Neural progenitor cell (in vitro differentiated cells): ENCODE measurements around the gene SPTBN5. TPM values are rescaled to one million over a fixed set of nuclear protein-coding genes. Genes with fewer than 3 reads are reported as not detected.

Source experiments
- DNase-seq: peaks from one replicate; pipeline ENCODE4 v3.0.0-alpha.2; 2016; ENCODE audit warnings: low spot score
- H2AFZ ChIP-seq: fragments of 200-600 bp; sonication (generic); replicated peaks from 2 replicates; pipeline ENCODE4 v1.6.1; 2016; ENCODE audit warnings: antibody characterized with exemption
- H3F3A ChIP-seq: fragments of 200-600 bp; sonication (generic); 2 replicates; pipeline ENCODE4 v1.6.1; 2016; ENCODE audit warnings: antibody characterized with exemption, low read depth
- H3K27ac ChIP-seq: fragments of 200-600 bp; sonication (generic); 2 replicates; pipeline ENCODE4 v1.5.1; 2016; ENCODE audit warnings: mild to moderate bottlenecking
- H3K27me3 ChIP-seq: fragments of 200-600 bp; sonication (generic); 2 replicates; pipeline ENCODE4 v1.6.1; 2016; ENCODE audit warnings: mild to moderate bottlenecking, moderate library complexity
- H3K36me3 ChIP-seq: fragments of 200-600 bp; sonication (generic); 2 replicates; pipeline ENCODE4 v1.5.1; 2016
- H3K4me1 ChIP-seq: fragments of 200-600 bp; sonication (generic); 2 replicates; pipeline ENCODE4 v1.6.1; 2016; ENCODE audit warnings: mixed run types
- H3K4me2 ChIP-seq: fragments of 200-600 bp; sonication (generic); 2 replicates; pipeline ENCODE4 v1.6.1; 2016
- H3K4me3 ChIP-seq: fragments of 200-600 bp; sonication (generic); 2 replicates; pipeline ENCODE4 v1.5.1; 2016
- H3K79me2 ChIP-seq: fragments of 200-600 bp; sonication (generic); 2 replicates; pipeline ENCODE4 v1.6.1; 2016; ENCODE audit warnings: low read depth
- H3K9ac ChIP-seq: fragments of 200-600 bp; sonication (generic); 2 replicates; pipeline ENCODE4 v1.6.1; 2016
- H3K9me3 ChIP-seq: fragments of 200-600 bp; sonication (generic); 2 replicates; pipeline ENCODE4 v1.5.1; 2016; ENCODE audit warnings: low read depth
- H4K20me1 ChIP-seq: fragments of 200-600 bp; sonication (generic); 2 replicates; pipeline ENCODE4 v1.6.1; 2016; ENCODE audit warnings: low read depth
- H3K27ac Mint-ChIP-seq: 3 replicates; pipeline ENCODE4 v1.8.0; 2021; ENCODE audit warnings: mixed read lengths
- H3K27me3 Mint-ChIP-seq: 2 replicates; pipeline ENCODE4 v1.8.0; 2022; ENCODE audit warnings: low read depth, mild to moderate bottlenecking, inconsistent platforms, moderate library complexity, mixed read lengths; ENCODE audit not compliant: insufficient read depth
- H3K36me3 Mint-ChIP-seq: 3 replicates; pipeline ENCODE4 v1.8.0; 2021; ENCODE audit warnings: mixed read lengths
- H3K4me1 Mint-ChIP-seq: 3 replicates; pipeline ENCODE4 v1.8.0; 2021; ENCODE audit warnings: mixed read lengths
- H3K4me3 Mint-ChIP-seq: 3 replicates; pipeline ENCODE4 v1.8.0; 2021; ENCODE audit warnings: mild to moderate bottlenecking, moderate library complexity, mixed read lengths
- H3K9me3 Mint-ChIP-seq: 3 replicates; pipeline ENCODE4 v1.8.0; 2020; ENCODE audit warnings: mixed read lengths
- CTCF ChIP-seq: fragments of 200-600 bp; sonication (generic); IDR thresholded peaks from 2 replicates; pipeline ENCODE4 v1.5.1; 2017; ENCODE audit warnings: antibody characterized with exemption, mild to moderate bottlenecking
- EZH2 ChIP-seq: fragments of 200-600 bp; sonication (generic); IDR thresholded peaks from 2 replicates; pipeline ENCODE4 v1.6.1; 2017; ENCODE audit warnings: antibody characterized with exemption, mild to moderate bottlenecking, moderate library complexity
- EZH2phosphoT487 ChIP-seq: fragments of 200-600 bp; sonication (generic); IDR thresholded peaks from 2 replicates; pipeline ENCODE4 v1.6.1; 2017; ENCODE audit warnings: antibody characterized with exemption
- total RNA-seq: library from RNA; depleted of rRNA; stranded (reverse); fragments of >200 nt; gene quantifications from 2 replicates; pipeline ENCODE4 v1.2.3, GENCODE V29; 2015; ENCODE audit warnings: low replicate concordance

The SPTBN5 gene
- total RNA-seq, 1 donor from 2014 or later, result not detected

GRCh38 chr15:41903782-41904181 is 9.9 kb upstream of the SPTBN5 start:
- Histone ChIP-seq H4K20me1 (peaks cover 3% of the 10 kb centered on the region), H3K4me3 (no peak overlapping the region), H3K36me3 (no peaks in the 10 kb centered on the region), H3K79me2 (no peaks in the 10 kb centered on the region), H3K4me1 (no peaks in the 10 kb centered on the region), H3K27me3 (no peaks in the 10 kb centered on the region), H2AFZ (no peak overlapping the region), H3K4me2 (no peak overlapping the region), H3F3A (peaks cover 11% of the 10 kb centered on the region), H3K9ac (no peak overlapping the region), H3K27ac (no peak overlapping the region), H3K9me3 (no peaks in the 10 kb centered on the region)
- Mint-ChIP-seq H3K4me1 (peaks cover 11% of the 10 kb centered on the region), H3K9me3 (no peaks in the 10 kb centered on the region), H3K4me3 (no peak overlapping the region), H3K27ac (no peak overlapping the region), H3K36me3 (no peaks in the 10 kb centered on the region), H3K27me3 (no peaks in the 10 kb centered on the region)
- TF ChIP-seq CTCF (no peak), EZH2 (no peak), EZH2phosphoT487 (no peak)
- no peak for DNase-seq

GRCh38 chr15:41901431-41901830 is 7.6 kb upstream of the SPTBN5 start:
- Mint-ChIP-seq H3K4me3 (no peak overlapping the region), H3K36me3 (no peaks in the 10 kb centered on the region), H3K9me3 (no peaks in the 10 kb centered on the region), H3K27me3 (no peaks in the 10 kb centered on the region), H3K27ac (peak overlapping the region; percentile 62), H3K4me1 (peaks cover 18% of the 10 kb centered on the region)
- Histone ChIP-seq H3K4me3 (no peak overlapping the region), H3K4me2 (no peak overlapping the region), H3K4me1 (peaks cover 7% of the 10 kb centered on the region), H3K9ac (no peak overlapping the region), H3K36me3 (no peaks in the 10 kb centered on the region), H3K27me3 (no peaks in the 10 kb centered on the region), H3F3A (peaks cover 11% of the 10 kb centered on the region), H2AFZ (no peak overlapping the region), H3K79me2 (no peaks in the 10 kb centered on the region), H4K20me1 (peaks cover 3% of the 10 kb centered on the region), H3K9me3 (no peaks in the 10 kb centered on the region), H3K27ac (no peak overlapping the region)
- no peak for TF ChIP-seq CTCF
- no peak for TF ChIP-seq EZH2
- TF ChIP-seq EZH2phosphoT487, result no peak
- DNase-seq, result no peak

GRCh38 chr15:41900526-41901380 is 6.9 kb upstream of the SPTBN5 start:
- Mint-ChIP-seq H3K4me3 (no peak overlapping the region), H3K9me3 (no peaks in the 10 kb centered on the region), H3K27me3 (no peaks in the 10 kb centered on the region), H3K4me1 (peaks cover 18% of the 10 kb centered on the region), H3K27ac (no peak overlapping the region), H3K36me3 (no peaks in the 10 kb centered on the region)
- no peaks in the 10 kb centered on the region for H3K79me2 ChIP-seq
- no peak overlapping the region for H3K4me3 ChIP-seq
- H3K4me2 ChIP-seq, result no peak overlapping the region
- H2AFZ ChIP-seq, result no peak overlapping the region
- no peak overlapping the region for H3K9ac ChIP-seq
- no peaks in the 10 kb centered on the region for H3K36me3 ChIP-seq
- no peaks in the 10 kb centered on the region for H3K27me3 ChIP-seq
- H3K9me3 ChIP-seq, result no peaks in the 10 kb centered on the region
- H3K27ac ChIP-seq, result no peak overlapping the region
- H3K4me1 ChIP-seq, result peaks cover 7% of the 10 kb centered on the region
- no peak for DNase-seq
- TF ChIP-seq EZH2 (no peak), EZH2phosphoT487 (no peak), CTCF (no peak)
- H3F3A ChIP-seq, result peaks cover 11% of the 10 kb centered on the region
- peaks cover 3% of the 10 kb centered on the region for H4K20me1 ChIP-seq
